SK-N-SH (cell line): ENCODE data around the gene TMCO4.

Experiments used
- ELF1 ChIP-seq: IDR thresholded peaks from 2 replicates; pipeline ENCODE4 v1.4.0; 2012
- EP300 ChIP-seq, 2 experiments: IDR thresholded peaks; 2 replicates each; pipeline versions ENCODE4 v1.4.0 to v1.6.1; 2012; ENCODE audit warnings: borderline replicate concordance in 1 of 2, low read depth in 1 of 2, low read length in 1 of 2
- EZH2phosphoT487 ChIP-seq: fragments of 200-600 bp; sonication (generic); IDR thresholded peaks from 2 replicates; pipeline ENCODE4 v1.6.1; 2017; ENCODE audit warnings: low read depth, mixed run types, mild to moderate bottlenecking, antibody characterized with exemption, moderate library complexity, borderline replicate concordance
- JUND ChIP-seq: IDR thresholded peaks from 2 replicates; pipeline ENCODE4 v1.4.0; 2012
- POLR2AphosphoS5 ChIP-seq: IDR thresholded peaks from 2 replicates; pipeline ENCODE4 v1.6.1; 2012; ENCODE audit warnings: low read depth, low read length
- SMC3 ChIP-seq: IDR thresholded peaks from 2 replicates; pipeline ENCODE4 v1.6.1; 2012; ENCODE audit warnings: low read depth, low read length, improper control_type of control experiment
- TAF1 ChIP-seq: IDR thresholded peaks from 2 replicates; pipeline ENCODE4 v1.6.1; 2012; ENCODE audit warnings: low read depth, mild to moderate bottlenecking, low read length, moderate library complexity, borderline replicate concordance
- YY1 ChIP-seq: IDR thresholded peaks from 2 replicates; pipeline ENCODE4 v1.4.0; 2012; ENCODE audit warnings: low read depth, mild to moderate bottlenecking
- TF ChIP-seq, protein P1 (sequence below): fragments of 200-600 bp; sonication (generic); IDR thresholded peaks from 2 replicates; pipeline ENCODE4 v1.6.1; 2017; ENCODE audit warnings: antibody characterized with exemption, mild to moderate bottlenecking, moderate library complexity
- TF ChIP-seq, protein P2 (sequence below): IDR thresholded peaks from 2 replicates; pipeline ENCODE4 v1.4.0; 2012; ENCODE audit warnings: low read depth, borderline replicate concordance

DNA sequence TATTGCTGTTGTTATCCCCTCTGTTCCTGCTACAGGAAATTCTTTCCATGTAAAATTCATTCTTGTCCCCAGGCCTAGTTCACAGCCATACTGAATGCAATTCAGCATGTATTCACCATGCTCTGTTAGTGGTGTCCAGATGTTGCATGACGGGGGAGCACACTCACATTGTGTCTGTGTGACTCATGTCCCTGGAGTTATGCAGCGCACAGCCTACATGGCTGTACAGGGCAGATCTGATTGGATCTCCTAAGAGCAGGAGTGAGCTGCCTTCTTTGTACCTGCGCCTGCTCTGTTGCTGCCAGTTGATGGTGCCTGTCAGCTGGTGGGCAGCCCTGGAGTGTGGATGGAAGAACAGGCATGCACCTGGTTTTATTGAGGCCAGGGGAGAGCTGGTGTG, 117.5 kb downstream of the TMCO4 start:
- no peak for TF ChIP-seq POLR2AphosphoS5
- TF ChIP-seq EP300 (IDR thresholded peaks at IDR 0.05; ENCODE audit: borderline replicate concordance in 1 of 2, low read depth in 1 of 2, low read length in 1 of 2) = no peak
- TF ChIP-seq, protein P1, sequence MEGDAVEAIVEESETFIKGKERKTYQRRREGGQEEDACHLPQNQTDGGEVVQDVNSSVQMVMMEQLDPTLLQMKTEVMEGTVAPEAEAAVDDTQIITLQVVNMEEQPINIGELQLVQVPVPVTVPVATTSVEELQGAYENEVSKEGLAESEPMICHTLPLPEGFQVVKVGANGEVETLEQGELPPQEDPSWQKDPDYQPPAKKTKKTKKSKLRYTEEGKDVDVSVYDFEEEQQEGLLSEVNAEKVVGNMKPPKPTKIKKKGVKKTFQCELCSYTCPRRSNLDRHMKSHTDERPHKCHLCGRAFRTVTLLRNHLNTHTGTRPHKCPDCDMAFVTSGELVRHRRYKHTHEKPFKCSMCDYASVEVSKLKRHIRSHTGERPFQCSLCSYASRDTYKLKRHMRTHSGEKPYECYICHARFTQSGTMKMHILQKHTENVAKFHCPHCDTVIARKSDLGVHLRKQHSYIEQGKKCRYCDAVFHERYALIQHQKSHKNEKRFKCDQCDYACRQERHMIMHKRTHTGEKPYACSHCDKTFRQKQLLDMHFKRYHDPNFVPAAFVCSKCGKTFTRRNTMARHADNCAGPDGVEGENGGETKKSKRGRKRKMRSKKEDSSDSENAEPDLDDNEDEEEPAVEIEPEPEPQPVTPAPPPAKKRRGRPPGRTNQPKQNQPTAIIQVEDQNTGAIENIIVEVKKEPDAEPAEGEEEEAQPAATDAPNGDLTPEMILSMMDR = no peak
- TF ChIP-seq TAF1 = no peak
- TF ChIP-seq SMC3 = no peak
- TF ChIP-seq JUND = no peak
- no peak for TF ChIP-seq EZH2phosphoT487
- no peak for TF ChIP-seq YY1
- no peak for TF ChIP-seq ELF1
- TF ChIP-seq, protein P2, sequence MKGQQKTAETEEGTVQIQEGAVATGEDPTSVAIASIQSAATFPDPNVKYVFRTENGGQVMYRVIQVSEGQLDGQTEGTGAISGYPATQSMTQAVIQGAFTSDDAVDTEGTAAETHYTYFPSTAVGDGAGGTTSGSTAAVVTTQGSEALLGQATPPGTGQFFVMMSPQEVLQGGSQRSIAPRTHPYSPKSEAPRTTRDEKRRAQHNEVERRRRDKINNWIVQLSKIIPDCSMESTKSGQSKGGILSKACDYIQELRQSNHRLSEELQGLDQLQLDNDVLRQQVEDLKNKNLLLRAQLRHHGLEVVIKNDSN = no peak
